Parathyroid adenoma (tissue), 2 donors: ENCODE measurements around the gene PAEP.

ENCODE experiments used
- H2AFZ ChIP-seq: fragments of 300-600 bp; sonication (generic); one replicate; pipeline ENCODE4 v1.7.0; 2017; ENCODE audit warnings: antibody characterized with exemption, mild to moderate bottlenecking
- H3K27ac ChIP-seq: fragments of 300-600 bp; sonication (generic); one replicate; pipeline ENCODE4 v1.7.0; 2017
- H3K27me3 ChIP-seq: fragments of 300-600 bp; sonication (generic); one replicate; pipeline ENCODE4 v1.7.0; 2017; ENCODE audit warnings: low read length; ENCODE audit not compliant: control insufficient read depth, insufficient read depth
- H3K36me3 ChIP-seq: fragments of 300-600 bp; sonication (generic); one replicate; pipeline ENCODE4 v1.7.0; 2017; ENCODE audit warnings: low read length; ENCODE audit not compliant: control insufficient read depth, insufficient read depth
- H3K4me1 ChIP-seq: fragments of 300-600 bp; sonication (generic); one replicate; pipeline ENCODE4 v1.7.0; 2017; ENCODE audit warnings: control low read depth
- H3K4me2 ChIP-seq: fragments of 300-600 bp; sonication (generic); one replicate; pipeline ENCODE4 v1.7.0; 2017; ENCODE audit warnings: low read length
- H3K4me3 ChIP-seq: fragments of 300-600 bp; sonication (generic); one replicate; pipeline ENCODE4 v1.7.0; 2017; ENCODE audit warnings: low read depth, low read length
- H3K79me2 ChIP-seq: fragments of 300-600 bp; sonication (generic); one replicate; pipeline ENCODE4 v1.7.0; 2017; ENCODE audit warnings: control low read depth
- H3K9ac ChIP-seq: fragments of 300-600 bp; sonication (generic); one replicate; pipeline ENCODE4 v1.7.0; 2017; ENCODE audit warnings: mild to moderate bottlenecking
- H3K9me3 ChIP-seq: fragments of 300-600 bp; sonication (generic); one replicate; pipeline ENCODE4 v1.7.0; 2017; ENCODE audit warnings: low read length; ENCODE audit not compliant: control insufficient read depth
- TF ChIP-seq, protein P1 (sequence below): fragments of 300-600 bp; sonication (generic); IDR thresholded peaks from one replicate; pipeline ENCODE4 v1.7.0; 2017; ENCODE audit warnings: antibody characterized with exemption, mild to moderate bottlenecking
- donor health status: primary hyperparathyroidism.

Gene PAEP

DNA sequence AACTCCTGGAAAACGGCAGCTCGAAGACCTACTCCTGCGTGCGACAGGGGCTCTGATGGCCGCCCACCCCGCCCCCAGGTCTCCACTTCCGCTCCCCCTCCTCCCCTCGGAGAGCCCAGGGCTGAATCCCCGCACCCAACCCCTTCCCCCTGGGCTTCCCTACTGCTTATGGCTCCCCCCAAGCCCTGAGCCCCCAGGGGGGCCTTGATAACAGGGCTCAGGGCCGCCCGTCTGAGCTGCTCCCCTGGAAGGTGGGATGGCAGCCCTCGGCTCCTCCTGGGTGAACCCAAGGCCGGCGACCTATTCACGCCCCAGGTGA, 47.4 kb downstream of the PAEP start:
- TF ChIP-seq, protein P1, sequence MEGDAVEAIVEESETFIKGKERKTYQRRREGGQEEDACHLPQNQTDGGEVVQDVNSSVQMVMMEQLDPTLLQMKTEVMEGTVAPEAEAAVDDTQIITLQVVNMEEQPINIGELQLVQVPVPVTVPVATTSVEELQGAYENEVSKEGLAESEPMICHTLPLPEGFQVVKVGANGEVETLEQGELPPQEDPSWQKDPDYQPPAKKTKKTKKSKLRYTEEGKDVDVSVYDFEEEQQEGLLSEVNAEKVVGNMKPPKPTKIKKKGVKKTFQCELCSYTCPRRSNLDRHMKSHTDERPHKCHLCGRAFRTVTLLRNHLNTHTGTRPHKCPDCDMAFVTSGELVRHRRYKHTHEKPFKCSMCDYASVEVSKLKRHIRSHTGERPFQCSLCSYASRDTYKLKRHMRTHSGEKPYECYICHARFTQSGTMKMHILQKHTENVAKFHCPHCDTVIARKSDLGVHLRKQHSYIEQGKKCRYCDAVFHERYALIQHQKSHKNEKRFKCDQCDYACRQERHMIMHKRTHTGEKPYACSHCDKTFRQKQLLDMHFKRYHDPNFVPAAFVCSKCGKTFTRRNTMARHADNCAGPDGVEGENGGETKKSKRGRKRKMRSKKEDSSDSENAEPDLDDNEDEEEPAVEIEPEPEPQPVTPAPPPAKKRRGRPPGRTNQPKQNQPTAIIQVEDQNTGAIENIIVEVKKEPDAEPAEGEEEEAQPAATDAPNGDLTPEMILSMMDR = no peak
- Histone ChIP-seq H2AFZ (no peak overlapping the region), H3K27ac (no peak overlapping the region), H3K9me3 (no peaks in the 10 kb centered on the region), H3K4me3 (no peak overlapping the region), H3K4me1 (peaks cover 10% of the 10 kb centered on the region), H3K9ac (no peak overlapping the region), H3K79me2 (no peaks in the 10 kb centered on the region), H3K4me2 (no peak overlapping the region), H3K36me3 (no peaks in the 10 kb centered on the region), H3K27me3 (no peaks in the 10 kb centered on the region)

DNA sequence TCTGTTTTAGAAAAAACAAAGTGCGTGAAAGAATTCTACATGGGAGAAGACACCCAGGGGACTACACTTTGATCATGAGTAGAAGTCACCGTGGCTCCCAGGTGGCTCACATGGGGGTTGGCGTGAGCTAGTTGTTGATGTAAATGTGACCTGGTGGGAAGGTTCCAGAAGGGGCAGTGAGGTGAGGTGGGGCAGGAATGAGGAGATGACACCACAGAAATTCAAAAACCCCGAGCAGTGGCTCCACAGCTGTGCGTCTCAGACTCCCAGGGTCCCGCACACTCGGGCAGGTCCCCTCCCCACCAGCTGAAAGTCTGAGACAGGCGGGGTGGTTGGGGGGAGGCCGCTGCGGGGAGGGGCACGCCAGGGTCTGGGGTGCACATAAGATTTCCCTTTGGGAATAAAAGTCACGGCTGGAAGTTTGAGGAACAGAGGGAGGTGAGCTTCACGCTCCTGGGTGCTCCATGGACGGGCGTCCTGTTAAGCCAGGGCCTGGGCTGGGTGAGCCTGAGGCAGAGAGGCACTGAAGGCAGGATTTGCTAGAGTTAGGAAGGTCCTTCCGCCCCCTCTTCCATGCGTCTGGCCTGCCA, 47.9 kb downstream of the PAEP start:
- no peaks in the 10 kb centered on the region for H3K27me3 ChIP-seq
- no peaks in the 10 kb centered on the region for H3K36me3 ChIP-seq
- H3K4me1 ChIP-seq = peaks cover 7% of the 10 kb centered on the region
- TF ChIP-seq, protein P1 = no peak
- H3K4me3 ChIP-seq = no peak overlapping the region
- no peak overlapping the region for H3K4me2 ChIP-seq
- H3K27ac ChIP-seq = no peak overlapping the region
- no peak overlapping the region for H2AFZ ChIP-seq
- no peaks in the 10 kb centered on the region for H3K9me3 ChIP-seq
- H3K9ac ChIP-seq = no peak overlapping the region
- H3K79me2 ChIP-seq = no peaks in the 10 kb centered on the region

DNA sequence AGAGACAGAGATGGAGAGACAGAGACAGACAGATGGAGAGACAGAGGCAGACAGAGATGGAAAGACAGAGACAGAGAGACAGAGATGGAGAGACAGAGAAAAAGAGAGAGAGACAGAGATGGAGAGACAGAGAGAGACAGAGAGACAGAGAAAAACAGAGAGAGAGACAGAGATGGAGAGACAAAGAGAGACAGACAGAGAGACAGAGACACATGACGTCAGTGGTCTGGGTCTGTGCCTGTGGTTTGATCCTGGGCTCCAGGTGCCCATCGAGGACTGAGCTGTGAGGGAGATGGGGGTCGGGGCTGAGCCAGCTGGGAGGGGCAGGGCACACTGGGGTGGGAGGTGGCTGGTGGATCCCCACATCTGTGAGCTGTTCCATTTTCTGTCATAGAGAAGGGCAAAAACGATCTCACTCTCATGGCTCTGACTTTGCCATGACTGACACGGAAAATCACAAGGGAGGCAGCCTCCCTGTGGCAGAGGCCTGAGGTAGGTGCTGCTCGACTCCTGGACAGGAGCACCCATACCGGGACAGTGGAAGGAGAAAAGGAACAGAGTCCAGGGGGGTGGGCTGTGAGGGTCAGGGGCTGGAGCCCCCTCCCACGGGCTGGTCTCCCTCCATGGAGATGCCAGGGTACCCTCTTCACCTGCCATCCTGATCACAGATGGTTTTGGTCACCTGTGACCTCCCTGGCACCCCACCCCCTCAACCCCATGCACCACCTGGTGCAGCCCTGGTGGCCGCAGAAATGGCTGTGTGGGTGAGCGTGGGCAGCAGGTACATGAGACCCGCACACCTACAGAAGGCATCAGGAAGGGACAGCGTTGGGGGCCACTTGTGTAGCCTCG, 49.0 kb downstream of the PAEP start:
- Histone ChIP-seq H3K4me1 (no peaks in the 10 kb centered on the region), H2AFZ (no peak overlapping the region), H3K4me2 (no peak overlapping the region), H3K4me3 (no peak overlapping the region), H3K36me3 (no peaks in the 10 kb centered on the region), H3K27ac (no peak overlapping the region), H3K27me3 (no peaks in the 10 kb centered on the region), H3K79me2 (no peaks in the 10 kb centered on the region), H3K9me3 (no peaks in the 10 kb centered on the region), H3K9ac (no peak overlapping the region)
- TF ChIP-seq, protein P1 = no peak

DNA sequence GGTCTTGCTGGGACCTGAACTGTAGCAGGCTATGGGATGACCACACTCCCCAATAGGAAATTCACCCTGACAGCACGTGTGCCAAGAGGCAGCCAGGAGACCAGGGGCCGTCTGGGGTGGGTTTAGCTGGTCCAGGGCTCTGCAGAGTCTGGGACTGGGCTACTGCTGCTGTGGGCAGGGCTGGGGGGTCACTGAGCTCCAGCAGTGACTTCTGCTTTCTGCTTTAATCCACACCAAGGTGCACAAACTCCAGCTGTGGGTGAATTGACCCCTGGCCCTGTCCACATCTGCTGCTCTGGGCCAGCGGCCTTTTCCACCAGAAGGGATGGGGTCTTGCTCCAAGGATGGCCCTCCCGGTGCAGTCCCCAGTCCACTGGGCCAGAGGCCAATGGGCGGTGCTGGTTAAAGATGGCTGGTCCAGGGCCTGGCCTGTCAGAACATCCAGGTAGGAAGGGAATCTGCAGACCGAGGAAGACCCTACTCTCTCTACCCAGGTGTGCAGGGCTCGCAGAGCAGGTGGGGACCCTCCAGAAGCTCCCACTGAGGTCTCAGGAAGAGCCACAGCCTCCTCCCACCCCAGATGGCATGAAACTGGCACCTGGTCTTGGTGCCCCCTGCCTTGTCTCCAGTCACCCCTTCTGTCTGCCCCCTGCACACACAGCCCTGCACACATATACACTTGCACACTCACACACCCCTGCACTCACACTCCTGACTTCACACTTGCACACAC, 49.8 kb downstream of the PAEP start:
- no peak overlapping the region for H3K4me3 ChIP-seq
- no peaks in the 10 kb centered on the region for H3K27me3 ChIP-seq
- H3K4me1 ChIP-seq = no peaks in the 10 kb centered on the region
- H3K9ac ChIP-seq = no peak overlapping the region
- H3K27ac ChIP-seq = no peak overlapping the region
- H3K9me3 ChIP-seq = no peaks in the 10 kb centered on the region
- H3K4me2 ChIP-seq = no peak overlapping the region
- TF ChIP-seq, protein P1 = no peak
- no peaks in the 10 kb centered on the region for H3K79me2 ChIP-seq
- H2AFZ ChIP-seq = no peak overlapping the region
- no peaks in the 10 kb centered on the region for H3K36me3 ChIP-seq
